Chondrocyte (in vitro differentiated cells): ENCODE measurements around the gene KCNT2. TPM values are rescaled to one million over a fixed set of nuclear protein-coding genes. Genes with fewer than 3 reads are reported as not detected.

Experiments
- DNase-seq: peaks from one replicate; pipeline ENCODE4 v3.0.0; 2021; ENCODE audit warnings: mixed read lengths, low spot score
- H3K27ac Mint-ChIP-seq: one replicate; pipeline ENCODE4 v1.8.0; 2021; ENCODE audit warnings: mild to moderate bottlenecking, moderate library complexity, mixed read lengths; ENCODE audit not compliant: unreplicated experiment
- H3K27me3 Mint-ChIP-seq: 2 replicates; pipeline ENCODE4 v1.8.0; 2021; ENCODE audit warnings: low read depth, mixed read lengths
- H3K36me3 Mint-ChIP-seq: 2 replicates; pipeline ENCODE4 v1.8.0; 2021; ENCODE audit warnings: low read depth, mixed read lengths
- H3K4me1 Mint-ChIP-seq: 2 replicates; pipeline ENCODE4 v1.8.0; 2021; ENCODE audit warnings: low read depth, mild to moderate bottlenecking, mixed read lengths
- H3K4me3 Mint-ChIP-seq: one replicate; pipeline ENCODE4 v1.8.0; 2021; ENCODE audit warnings: mild to moderate bottlenecking, moderate library complexity, mixed read lengths; ENCODE audit not compliant: unreplicated experiment
- H3K9me3 Mint-ChIP-seq: 2 replicates; pipeline ENCODE4 v1.8.0; 2021; ENCODE audit warnings: low read depth, mixed read lengths
- CTCF ChIP-seq: fragments of 200-600 bp; sonication (generic); IDR thresholded peaks from 2 replicates; pipeline ENCODE4 v1.5.0; 2021; ENCODE audit warnings: antibody characterized with exemption, mild to moderate bottlenecking, moderate library complexity
- total RNA-seq: library from RNA; stranded (reverse); gene quantifications from 3 replicates; pipeline ENCODE4 v1.2.1, GENCODE V29; 2021

KCNT2 gene
- total RNA-seq, 1 donor from 2014 or later = 13.4 TPM

DNA sequence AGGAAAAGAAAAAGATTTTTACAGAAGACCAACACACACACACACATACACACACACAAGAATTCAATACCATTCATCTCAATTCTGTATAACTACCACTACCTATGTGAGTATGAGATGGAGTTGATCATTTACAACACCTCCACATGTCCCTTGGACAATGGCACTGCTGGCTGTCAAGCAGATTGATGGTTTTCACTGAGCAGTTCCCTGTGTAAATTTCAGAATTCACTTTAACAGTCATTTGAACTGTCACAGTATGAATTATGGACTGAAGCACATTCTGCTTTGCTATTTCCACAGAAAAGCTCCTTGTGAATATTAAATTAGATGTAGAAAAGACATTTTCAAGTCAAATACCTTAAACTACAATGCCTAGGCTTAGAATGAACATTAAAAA lies 14.3 kb downstream of the KCNT2 start:
- Mint-ChIP-seq H3K27ac (no peak overlapping the region), H3K27me3 (no peaks in the 10 kb centered on the region), H3K4me1 (no peaks in the 10 kb centered on the region), H3K9me3 (no peaks in the 10 kb centered on the region), H3K4me3 (no peak overlapping the region), H3K36me3 (no peaks in the 10 kb centered on the region)
- TF ChIP-seq CTCF = no peak
- no peak for DNase-seq

DNA sequence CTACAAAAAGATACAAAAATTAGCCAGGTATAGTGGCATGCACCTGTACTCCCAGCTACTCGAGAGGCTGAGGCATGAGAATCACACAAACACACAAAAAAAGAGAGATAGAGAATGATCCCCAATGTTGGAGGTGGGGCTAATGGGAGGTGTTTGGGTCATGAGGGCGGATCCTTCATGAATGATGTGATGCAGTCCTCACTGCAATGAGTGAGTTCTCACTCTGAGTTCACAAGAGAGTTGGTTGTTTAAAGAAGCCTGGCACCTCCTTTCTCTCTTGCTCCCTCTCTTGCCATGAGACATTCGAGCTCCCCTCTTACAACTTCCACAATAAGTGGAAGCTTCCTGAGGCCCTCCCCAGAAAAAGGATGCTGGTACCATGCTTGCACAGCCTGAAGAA lies 17.3 kb downstream of the KCNT2 start:
- Mint-ChIP-seq H3K4me3 (no peak overlapping the region), H3K27me3 (no peaks in the 10 kb centered on the region), H3K9me3 (no peaks in the 10 kb centered on the region), H3K4me1 (no peaks in the 10 kb centered on the region), H3K36me3 (no peaks in the 10 kb centered on the region), H3K27ac (no peak overlapping the region)
- DNase-seq = no peak
- no peak for TF ChIP-seq CTCF

DNA sequence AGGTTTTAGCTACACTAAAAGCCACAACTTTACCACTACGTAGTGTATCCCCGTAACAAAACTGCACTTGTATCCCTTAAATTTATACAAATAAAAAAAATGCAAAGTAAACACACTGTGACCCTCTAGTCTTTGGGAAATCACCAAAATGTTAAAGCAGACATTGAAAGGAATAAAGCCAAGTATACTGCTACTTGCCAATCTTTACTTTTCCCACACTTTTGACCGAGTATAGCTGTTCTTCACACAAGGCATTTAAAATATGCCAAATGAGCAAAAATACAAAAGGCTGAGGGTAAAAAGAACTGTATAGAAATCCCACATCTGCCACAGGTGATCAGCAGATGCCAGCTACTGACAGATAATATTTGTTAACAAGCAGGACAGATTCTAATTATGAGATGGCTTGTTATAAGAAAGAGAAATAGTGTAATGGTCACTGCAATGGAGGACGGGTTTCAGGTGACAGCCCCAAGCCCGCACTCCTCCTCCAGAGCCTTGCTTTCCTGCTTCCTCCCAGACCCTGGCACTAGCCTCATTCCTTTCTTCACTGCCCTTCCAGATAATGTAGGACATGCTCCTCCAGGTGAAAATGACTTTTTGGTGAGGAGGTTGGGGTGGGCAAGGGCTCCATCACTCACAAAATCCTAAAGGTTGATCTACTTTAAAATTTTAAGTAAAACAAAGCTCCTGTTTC lies 18.1 kb downstream of the KCNT2 start:
- Mint-ChIP-seq H3K36me3 (no peaks in the 10 kb centered on the region), H3K27ac (no peak overlapping the region), H3K4me3 (no peak overlapping the region), H3K4me1 (no peaks in the 10 kb centered on the region), H3K9me3 (no peaks in the 10 kb centered on the region), H3K27me3 (no peaks in the 10 kb centered on the region)
- no peak for DNase-seq
- no peak for TF ChIP-seq CTCF

DNA sequence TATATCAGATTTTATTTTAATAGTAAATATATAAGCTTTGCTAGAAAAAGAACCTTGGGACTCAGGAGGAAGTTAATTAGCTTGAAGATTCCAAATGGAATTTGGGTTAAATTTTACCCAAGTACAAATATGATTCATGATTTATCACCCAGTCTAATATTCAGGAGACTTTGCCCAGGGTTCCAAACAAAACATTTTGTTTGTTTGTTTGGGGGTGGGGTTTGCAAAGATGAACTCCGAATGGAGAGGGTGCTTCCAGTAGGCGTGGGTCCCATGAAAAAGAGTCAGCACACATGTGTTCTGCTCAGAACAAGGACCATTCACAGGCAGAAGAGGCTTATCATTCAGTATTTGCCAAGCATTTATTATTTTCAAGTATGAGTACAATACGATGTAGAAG lies 23.5 kb downstream of the KCNT2 start:
- H3K27me3 Mint-ChIP-seq = no peaks in the 10 kb centered on the region
- no peak for TF ChIP-seq CTCF
- no peaks in the 10 kb centered on the region for H3K4me1 Mint-ChIP-seq
- H3K4me3 Mint-ChIP-seq = no peak overlapping the region
- H3K36me3 Mint-ChIP-seq = no peaks in the 10 kb centered on the region
- DNase-seq = no peak
- H3K27ac Mint-ChIP-seq = no peak overlapping the region
- no peaks in the 10 kb centered on the region for H3K9me3 Mint-ChIP-seq

DNA sequence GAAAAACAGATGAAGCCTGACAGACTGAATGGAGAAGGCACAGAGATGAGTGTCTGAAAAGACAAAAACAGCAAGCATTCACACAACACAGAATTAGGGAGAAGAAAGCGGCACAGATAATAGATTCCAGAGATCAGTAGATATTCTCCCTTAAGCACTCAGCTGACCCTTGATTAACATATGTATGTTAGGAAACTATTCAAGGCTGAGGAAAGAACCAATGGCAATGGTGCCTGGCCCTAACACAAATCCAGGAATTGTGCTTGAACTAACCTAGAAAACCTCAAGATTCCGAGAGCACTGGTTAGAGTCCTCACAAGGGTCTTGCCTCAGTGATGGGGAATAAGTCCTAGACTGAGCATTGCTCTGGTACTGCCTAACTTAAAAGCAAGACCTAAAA lies 30.9 kb downstream of the KCNT2 start:
- H3K4me1 Mint-ChIP-seq = peaks cover 9% of the 10 kb centered on the region
- no peak overlapping the region for H3K4me3 Mint-ChIP-seq
- TF ChIP-seq CTCF = no peak
- H3K27me3 Mint-ChIP-seq = no peaks in the 10 kb centered on the region
- no peaks in the 10 kb centered on the region for H3K9me3 Mint-ChIP-seq
- H3K36me3 Mint-ChIP-seq = no peaks in the 10 kb centered on the region
- no peak overlapping the region for H3K27ac Mint-ChIP-seq
- DNase-seq = no peak
